H1 (cell line): Measurements from ENCODE around the gene STARD7. TPM values are rescaled to one million over a fixed set of nuclear protein-coding genes. Genes with fewer than 3 reads are reported as not detected.

Experiments
- CTCF ChIA-PET: fragments of 300-600 bp; sonication (Branson Sonifier 250); formaldehyde crosslinking; loops from one replicate; lab custom pipeline; 2021; ENCODE audit not compliant: partially characterized antibody; lab: Charles Lee
- POLR2A ChIA-PET: fragments of 300-600 bp; sonication (Branson Sonifier 250); formaldehyde crosslinking; loops from one replicate; lab custom pipeline; 2021; ENCODE audit warnings: inconsistent platforms; ENCODE audit not compliant: partially characterized antibody; lab: Charles Lee
- DNase-seq, 2 experiments: peaks; one replicate each; pipeline versions ENCODE4 v3.0.0 to v3.0.0-alpha.2; 2010 to 2022; ENCODE audit warnings: low spot score in 2 of 2, low read depth in 1 of 2, mixed read lengths in 1 of 2
- FAIRE-seq: peaks from 2 replicates; lab custom pipeline; 2011; peaks lifted over from hg19 to GRCh38; lab: Jason Lieb, UNC
- H2AFZ ChIP-seq: 2 replicates; pipeline ENCODE4 v1.8.1; 2012; ENCODE audit warnings: low read length, inconsistent platforms
- H2AK5ac ChIP-seq: 2 replicates; pipeline ENCODE4 v1.6.1; 2013; ENCODE audit warnings: low read depth, low read length
- H2BK120ac ChIP-seq: replicated peaks from 2 replicates; pipeline ENCODE3; 2013; ENCODE audit warnings: low read depth, low read length, inconsistent platforms
- H2BK12ac ChIP-seq: 2 replicates; pipeline ENCODE4 v1.6.1; 2013; ENCODE audit warnings: low read depth, low read length
- H2BK15ac ChIP-seq: 2 replicates; pipeline ENCODE4 v1.6.1; 2013; ENCODE audit warnings: low read length
- H2BK20ac ChIP-seq: 2 replicates; pipeline ENCODE4 v1.6.1; 2013; ENCODE audit warnings: low read length
- H2BK5ac ChIP-seq: 2 replicates; pipeline ENCODE4 v1.6.1; 2013; ENCODE audit warnings: low read depth, low read length
- H3K14ac ChIP-seq: 2 replicates; pipeline ENCODE4 v1.6.1; 2013; ENCODE audit warnings: inconsistent platforms; ENCODE audit not compliant: insufficient read length
- H3K18ac ChIP-seq: 2 replicates; pipeline ENCODE4 v1.6.1; 2013; ENCODE audit warnings: low read length; ENCODE audit errors: extremely low read depth
- H3K23ac ChIP-seq: 2 replicates; pipeline ENCODE4 v1.6.1; 2013; ENCODE audit warnings: inconsistent platforms; ENCODE audit not compliant: insufficient read length
- H3K23me2 ChIP-seq: 2 replicates; pipeline ENCODE4 v1.6.1; 2013; ENCODE audit warnings: low read depth, low read length
- H3K27ac ChIP-seq: 2 replicates; pipeline ENCODE4 v1.6.1; 2011; ENCODE audit warnings: low read depth, low read length, inconsistent platforms
- H3K27me3 ChIP-seq, 4 experiments: replicated peaks in 1 of 4; 1 replicate in 1 of 4; 2 replicates in 3 of 4; pipeline versions ENCODE4 v1.6.1 to v1.8.1; 2011 to 2013; ENCODE audit warnings: low read length in 3 of 4, mild to moderate bottlenecking in 3 of 4, inconsistent platforms in 2 of 4, mixed read lengths in 2 of 4, moderate library complexity in 1 of 4; ENCODE audit not compliant: control insufficient read depth in 3 of 4, insufficient read depth in 3 of 4; ENCODE audit errors: extremely low read depth in 1 of 4
- H3K36me3 ChIP-seq, 4 experiments: 2 replicates each; pipeline versions ENCODE4 v1.6.1 to v1.8.1; 2011 to 2013; ENCODE audit warnings: mild to moderate bottlenecking in 4 of 4, low read length in 3 of 4, moderate library complexity in 2 of 4, control low read depth in 1 of 4, inconsistent platforms in 1 of 4; ENCODE audit not compliant: insufficient read depth in 4 of 4, control insufficient read depth in 2 of 4
- H3K4ac ChIP-seq: replicated peaks from 2 replicates; pipeline ENCODE3; 2013; ENCODE audit warnings: low read length, low read depth, mixed read lengths, inconsistent platforms; ENCODE audit not compliant: insufficient read length
- H3K4me1 ChIP-seq, 4 experiments: replicated peaks in 1 of 4; 1 replicate in 1 of 4; 2 replicates in 3 of 4; pipeline versions ENCODE4 v1.6.1 to v1.8.1; 2011 to 2013; ENCODE audit warnings: low read length in 3 of 4, inconsistent platforms in 2 of 4, mixed read lengths in 1 of 4; ENCODE audit not compliant: insufficient read depth in 4 of 4, control insufficient read depth in 3 of 4
- H3K4me2 ChIP-seq, 2 experiments: 2 replicates each; pipeline versions ENCODE4 v1.6.1 to v1.8.1; 2011 to 2013; ENCODE audit warnings: low read depth in 2 of 2, low read length in 2 of 2, control low read depth in 1 of 2, inconsistent platforms in 1 of 2, mild to moderate bottlenecking in 1 of 2; ENCODE audit not compliant: insufficient read depth in 1 of 2
- H3K4me3 ChIP-seq, 4 experiments: fragments of 200-600, 300-600 bp in 1 of 4; sonication (generic), shearing (Covaris generic), sonication (Bioruptor Twin) in 1 of 4; 2 replicates each; pipeline versions ENCODE4 v1.5.1 to v1.8.1; 2011 to 2016; ENCODE audit warnings: low read length in 4 of 4, low read depth in 3 of 4, control low read depth in 2 of 4, inconsistent platforms in 2 of 4, mild to moderate bottlenecking in 2 of 4, mixed read lengths in 1 of 4, moderate library complexity in 1 of 4; ENCODE audit not compliant: insufficient read depth in 2 of 4; ENCODE audit errors: extremely low read depth in 1 of 4
- H3K56ac ChIP-seq: replicated peaks from 2 replicates; pipeline ENCODE3; 2013; ENCODE audit warnings: low read depth, mild to moderate bottlenecking, mixed read lengths, low read length, inconsistent platforms; ENCODE audit not compliant: insufficient read length
- H3K79me1 ChIP-seq: 2 replicates; pipeline ENCODE4 v1.6.1; 2013; ENCODE audit warnings: low read depth, low read length, control low read depth
- H3K79me2 ChIP-seq, 2 experiments: 2 replicates each; pipeline versions ENCODE4 v1.6.1 to v1.8.1; 2012 to 2013; ENCODE audit warnings: low read length in 2 of 2, mild to moderate bottlenecking in 2 of 2, inconsistent platforms in 1 of 2; ENCODE audit not compliant: insufficient read depth in 2 of 2, control insufficient read depth in 1 of 2
- H3K9ac ChIP-seq, 4 experiments: replicated peaks in 1 of 4; 1 replicate in 1 of 4; 2 replicates in 3 of 4; pipeline versions ENCODE4 v1.6.1 to v1.8.1; 2011 to 2013; ENCODE audit warnings: low read depth in 3 of 4, low read length in 3 of 4, control low read depth in 2 of 4, mild to moderate bottlenecking in 2 of 4, moderate library complexity in 2 of 4, inconsistent platforms in 1 of 4; ENCODE audit errors: extremely low read depth in 1 of 4
- H3K9me3 ChIP-seq, 2 experiments: 2 replicates each; pipeline versions ENCODE4 v1.6.1 to v1.8.1; 2012 to 2013; ENCODE audit warnings: mild to moderate bottlenecking in 2 of 2, moderate library complexity in 2 of 2, control low read depth in 1 of 2, inconsistent platforms in 1 of 2, low read depth in 1 of 2, low read length in 1 of 2, mixed read lengths in 1 of 2; ENCODE audit not compliant: insufficient read depth in 2 of 2
- H4K20me1 ChIP-seq, 2 experiments: replicated peaks in 1 of 2; 2 replicates each; pipeline versions ENCODE3 to v1.8.1; 2011 to 2013; ENCODE audit warnings: inconsistent platforms in 2 of 2, low read length in 2 of 2, mild to moderate bottlenecking in 1 of 2; ENCODE audit not compliant: insufficient read depth in 2 of 2, control insufficient read depth in 1 of 2
- H4K5ac ChIP-seq: 2 replicates; pipeline ENCODE4 v1.6.1; 2013; ENCODE audit warnings: low read length, low read depth, mixed read lengths, inconsistent platforms; ENCODE audit not compliant: insufficient read length
- H4K8ac ChIP-seq: 2 replicates; pipeline ENCODE4 v1.8.0; 2013; ENCODE audit warnings: mild to moderate bottlenecking, moderate library complexity, low read length, inconsistent platforms; ENCODE audit not compliant: insufficient read depth; ENCODE audit errors: extremely low read depth
- H4K91ac ChIP-seq: replicated peaks from 2 replicates; pipeline ENCODE3; 2013; ENCODE audit warnings: low read length, mixed read lengths, inconsistent platforms; ENCODE audit not compliant: insufficient read length
- CBX5 ChIP-seq: fragments of 300-800, 300-1000 bp; sonication (generic); IDR thresholded peaks from 2 replicates; pipeline ENCODE4 v1.7.1; 2016; ENCODE audit warnings: antibody characterized with exemption, low read length, low read depth
- CHD2 ChIP-seq: IDR thresholded peaks from 2 replicates; pipeline ENCODE4 v1.6.1; 2012; ENCODE audit warnings: low read length, improper control_type of control experiment
- KDM1A ChIP-seq: fragments of 200-600, 300-600 bp; sonication (generic); IDR thresholded peaks from 2 replicates; pipeline ENCODE4 v1.7.1; 2016; ENCODE audit warnings: mild to moderate bottlenecking, low read length, borderline replicate concordance
- NANOG ChIP-seq: IDR thresholded peaks from 2 replicates; pipeline ENCODE4 v1.6.1; 2011; ENCODE audit warnings: low read length, low read depth, mild to moderate bottlenecking, inconsistent platforms; ENCODE audit not compliant: insufficient read depth, poor library complexity, severe bottlenecking
- POLR2AphosphoS5 ChIP-seq: IDR thresholded peaks from 2 replicates; pipeline ENCODE4 v1.6.1; 2011; ENCODE audit warnings: low read depth, low read length
- RBBP5 ChIP-seq: IDR thresholded peaks from 2 replicates; pipeline ENCODE4 v1.7.1; 2012; ENCODE audit warnings: low read depth, mild to moderate bottlenecking, inconsistent platforms, low read length, moderate library complexity, borderline replicate concordance
- SIX5 ChIP-seq: IDR thresholded peaks from 2 replicates; pipeline ENCODE4 v1.6.1; 2011; ENCODE audit warnings: mild to moderate bottlenecking, low read depth, low read length
- SP2 ChIP-seq: IDR thresholded peaks from 2 replicates; pipeline ENCODE4 v1.6.1; 2012; ENCODE audit warnings: mild to moderate bottlenecking, low read length, inconsistent platforms
- WGBS, 2 experiments: shearing (Covaris generic) in 1 of 2; methylation state at CpG; one replicate each; pipeline versions ENCODE4 v1.1.6 to v1.1.7; 2013 to 2015; ENCODE audit warnings: low lambda C conversion rate in 2 of 2, mixed read lengths in 2 of 2, inconsistent platforms in 1 of 2, low coverage in 1 of 2, missing lambda C conversion rate in 1 of 2; ENCODE audit not compliant: insufficient replicate concordance in 2 of 2, insufficient coverage in 1 of 2, insufficient read length in 1 of 2; ENCODE audit errors: extremely low coverage in 1 of 2, missing lambda C conversion rate in 1 of 2; 5-methylcytosine and 5-hydroxymethylcytosine counted together
- polyA plus RNA-seq, 7 experiments: library from polyadenylated mRNA; depleted of rRNA in 3 of 7; stranded (reverse) in 5 of 7; unstranded in 2 of 7; fragments of >200 nt in 5 of 7; fragments of 200-250 nt in 2 of 7; gene quantifications; 1 replicate in 5 of 7; 2 replicates in 1 of 7; 4 replicates in 1 of 7; pipeline versions ENCODE4 v1.2.1 to v1.2.3, GENCODE V29; 2011 to 2013; ENCODE audit warnings: missing spikeins in 2 of 7, mixed read lengths in 2 of 7
- total RNA-seq: library from RNA; stranded (reverse); fragmentation: NEBNext Ultra II Directional; extraction: Animal tissue kit (Norgen Biotek cat#: 25700); gene quantifications from 2 replicates; pipeline ENCODE4 v1.2.1, GENCODE V29; 2021
- TF ChIP-seq, protein P1 (sequence below): IDR thresholded peaks from 2 replicates; pipeline ENCODE4 v1.6.1; 2012; ENCODE audit warnings: inconsistent platforms

STARD7 gene
- total and polyA plus RNA-seq, 2 of the 8 experiments (the other 6 are each of a cell fraction or from before 2014, with no cell fraction given), result 89.1 to 200 TPM

- Histone ChIP-seq H3K36me3 (no peaks in the 10 kb centered on the region), H2BK15ac (no peak overlapping the region), H2BK12ac (no peak overlapping the region), H3K9ac (no peak overlapping the region), H3K79me1 (no peaks in the 10 kb centered on the region), H3K9me3 (no peaks in the 10 kb centered on the region), H2AK5ac (no peak overlapping the region), H3K4me3 (no peak overlapping the region), H3K14ac (no peak overlapping the region), H3K4me2 (no peak overlapping the region), H3K56ac (no peak overlapping the region), H2BK20ac (no peak overlapping the region), H3K4me1 (no peaks in the 10 kb centered on the region), H3K4ac (no peak overlapping the region), H4K91ac (no peak overlapping the region), H3K27ac (no peak overlapping the region), H3K79me2 (no peaks in the 10 kb centered on the region), H2AFZ (no peak overlapping the region), H3K23me2 (no peaks in the 10 kb centered on the region), H3K27me3 (no peaks in the 10 kb centered on the region), H2BK5ac (no peak overlapping the region), H4K8ac (no peak overlapping the region), H4K20me1 (no peaks in the 10 kb centered on the region), H3K18ac (no peak overlapping the region), H4K5ac (no peak overlapping the region), H2BK120ac (no peak overlapping the region), H3K23ac (no peak overlapping the region)
- WGBS, 2 experiments, result 91% methylated on average over 13 of the region's 13 CpGs; no CpG with 5 or more reads in 1 of the 2 experiments
- no peak for DNase-seq
- ChIA-PET CTCF (interaction anchor here (0.6 to 1.7 kb wide), 2 partner anchors 14 to 80 kb away, joined by 4 to 6 read pairs; no protein-coding TSS in a partner anchor), POLR2A (no interaction called here)
- TF ChIP-seq, protein P1, sequence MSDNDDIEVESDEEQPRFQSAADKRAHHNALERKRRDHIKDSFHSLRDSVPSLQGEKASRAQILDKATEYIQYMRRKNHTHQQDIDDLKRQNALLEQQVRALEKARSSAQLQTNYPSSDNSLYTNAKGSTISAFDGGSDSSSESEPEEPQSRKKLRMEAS, result no peak
- no peak for TF ChIP-seq CHD2
- no peak for TF ChIP-seq KDM1A
- TF ChIP-seq NANOG, result no peak
- no peak for TF ChIP-seq RBBP5
- no peak for TF ChIP-seq SP2
- TF ChIP-seq SIX5, result no peak
- no peak for TF ChIP-seq POLR2AphosphoS5
- TF ChIP-seq CBX5, result no peak
- no peak for FAIRE-seq
Observed at GRCh38 chr2:96218508-96219131, 10.0 kb upstream of the STARD7 start.
